HG03460 (cell line): ENCODE results near the gene ARHGAP22.

Experiments
- ATAC-seq: cut with Tn5 transposase; IDR thresholded peaks from one replicate; pipeline ENCODE4 v1.9.1; 2021; ENCODE audit not compliant: unreplicated experiment

The ARHGAP22 gene

DNA sequence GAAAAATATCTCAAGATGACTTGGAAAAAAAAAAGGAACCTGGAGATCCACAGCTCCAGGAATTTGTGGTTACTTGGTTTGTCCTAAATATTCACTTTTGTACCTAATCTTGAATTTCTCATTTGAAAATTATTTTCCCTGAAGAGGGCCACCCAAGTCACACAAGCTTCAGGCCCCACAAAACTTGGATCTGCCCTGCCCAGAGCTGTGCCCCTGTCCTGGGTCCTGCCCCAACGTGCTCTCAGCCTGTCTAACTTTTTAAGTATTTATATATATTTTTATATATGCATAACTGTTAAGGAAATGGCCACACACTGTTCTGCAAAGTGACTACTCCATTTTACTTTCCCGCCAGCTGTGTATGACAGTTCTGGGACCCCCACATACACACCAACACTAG is 123.5 kb downstream of the ARHGAP22 start:
- ATAC-seq: no peak

DNA sequence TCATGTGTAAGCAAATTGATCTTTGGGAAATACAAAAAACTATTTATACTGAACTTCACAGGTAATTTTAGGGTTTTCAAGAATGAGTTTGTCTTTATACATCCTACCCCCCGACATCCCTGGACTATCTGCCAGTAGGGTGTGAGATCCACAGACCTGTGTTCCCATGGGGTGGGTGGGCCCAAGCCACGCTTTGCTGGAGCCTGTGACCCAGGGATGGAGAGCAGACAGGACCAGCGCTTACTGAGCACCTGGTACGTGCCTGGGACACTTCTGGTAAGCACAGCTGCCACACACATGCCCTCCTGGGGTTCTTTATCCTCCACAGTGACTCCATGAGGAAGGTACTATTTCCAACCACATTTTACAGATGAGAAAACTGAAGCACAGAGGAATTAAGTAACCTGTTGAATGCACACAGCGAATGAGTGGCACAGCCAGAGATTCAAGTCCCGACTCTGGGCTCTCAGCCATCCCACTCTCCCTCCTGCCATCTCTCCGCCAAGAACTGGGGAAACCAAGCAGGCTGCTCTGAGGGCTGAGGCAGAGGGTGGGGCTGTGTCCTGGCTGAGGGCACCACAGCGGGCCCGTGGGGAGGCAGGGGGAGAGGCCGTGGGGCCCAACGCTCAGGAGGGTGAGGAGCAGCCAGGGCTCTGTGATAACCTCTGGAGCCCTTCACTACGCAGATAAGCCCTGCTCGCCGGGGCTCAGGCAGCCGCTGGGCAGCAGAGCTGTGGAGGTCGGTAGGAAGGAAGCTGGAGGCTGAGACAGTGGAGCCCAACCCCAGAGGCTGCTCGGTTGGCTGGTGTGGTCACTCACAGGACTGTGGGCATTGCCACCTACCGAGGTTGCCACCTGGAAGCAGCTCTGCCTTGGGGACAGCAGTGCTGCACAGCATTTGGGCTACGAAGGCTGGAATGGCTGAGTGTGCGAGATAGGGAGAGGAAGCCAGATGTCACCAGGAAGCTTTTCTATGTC is 124.2 kb downstream of the ARHGAP22 start:
- ATAC-seq: no peak

DNA sequence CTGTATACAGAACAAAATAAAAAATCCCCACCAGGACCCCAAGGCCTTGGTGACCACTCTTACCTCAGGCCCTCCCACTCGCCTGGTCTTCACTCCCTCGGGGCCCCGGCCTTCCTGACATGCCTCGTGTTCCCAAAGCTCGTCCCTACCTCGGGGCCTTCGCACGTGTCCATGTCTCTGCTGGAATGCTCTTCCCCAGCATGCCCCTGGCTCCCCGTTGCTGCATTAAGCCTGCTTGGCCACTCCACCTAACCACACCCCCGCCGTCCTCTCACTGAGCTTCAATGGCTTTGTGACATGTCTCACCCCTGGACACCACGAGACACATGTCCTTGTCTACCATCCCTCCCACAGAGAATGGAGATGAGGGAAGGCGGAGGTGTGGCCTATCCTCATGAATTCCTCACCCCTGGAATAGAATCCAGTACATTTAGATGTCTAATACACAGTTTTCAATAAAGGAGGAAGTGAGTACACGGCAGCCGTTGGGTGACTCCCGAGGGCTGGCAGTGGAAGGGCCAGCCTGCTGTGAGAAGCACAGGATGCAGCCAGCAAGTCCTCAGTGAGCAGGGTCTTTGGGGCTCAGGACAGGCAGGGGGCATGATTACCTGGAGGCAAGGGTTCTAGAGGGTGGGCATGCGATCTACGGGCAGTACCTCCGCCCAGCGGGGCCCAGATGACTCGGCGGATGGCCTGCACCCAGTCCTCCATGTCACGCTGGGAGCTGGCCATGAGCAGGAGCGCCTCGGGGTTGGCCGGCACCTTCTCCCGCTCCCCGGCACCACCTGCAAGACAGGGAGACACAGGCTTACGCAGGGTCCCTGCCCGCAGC is 125.7 kb downstream of the ARHGAP22 start:
- no peak for ATAC-seq

DNA sequence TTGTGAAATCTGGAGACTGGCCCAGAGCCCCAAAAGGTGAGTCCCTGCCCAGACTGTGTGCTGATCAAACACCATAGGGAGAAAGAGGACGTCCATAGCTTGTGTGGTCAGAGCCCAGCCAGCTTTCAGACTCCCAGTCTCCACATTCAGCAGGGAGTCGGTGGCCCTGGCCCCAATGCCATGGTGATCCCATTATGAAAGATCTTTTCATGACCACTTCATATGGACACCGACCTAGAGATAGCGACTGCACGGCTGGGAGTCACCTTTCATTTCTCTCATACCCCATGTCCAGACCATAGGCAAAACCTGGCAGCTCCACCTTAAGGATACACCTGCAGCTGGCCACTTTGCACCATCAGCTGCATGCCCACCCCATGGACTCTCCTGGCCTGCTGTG is 126.4 kb downstream of the ARHGAP22 start:
- ATAC-seq: no peak

DNA sequence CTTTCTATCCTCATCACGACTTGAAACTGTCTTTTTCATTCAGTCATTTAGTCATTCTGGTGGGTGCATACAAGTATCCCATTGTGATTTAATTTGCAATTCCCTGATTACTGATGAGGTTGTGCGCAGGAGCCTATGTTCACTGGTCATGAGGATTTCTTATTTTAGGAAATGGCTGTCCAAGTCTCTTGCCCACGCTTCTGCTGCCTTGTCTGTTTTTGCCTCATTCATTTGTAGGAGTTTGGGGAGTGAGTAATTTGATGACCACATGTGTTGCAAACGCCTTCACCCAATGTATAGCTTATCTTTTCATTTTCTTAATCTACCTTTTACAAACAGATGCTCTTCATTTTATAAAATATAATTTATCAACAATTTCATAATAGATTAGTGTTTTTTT is 127.3 kb downstream of the ARHGAP22 start:
- no peak for ATAC-seq

DNA sequence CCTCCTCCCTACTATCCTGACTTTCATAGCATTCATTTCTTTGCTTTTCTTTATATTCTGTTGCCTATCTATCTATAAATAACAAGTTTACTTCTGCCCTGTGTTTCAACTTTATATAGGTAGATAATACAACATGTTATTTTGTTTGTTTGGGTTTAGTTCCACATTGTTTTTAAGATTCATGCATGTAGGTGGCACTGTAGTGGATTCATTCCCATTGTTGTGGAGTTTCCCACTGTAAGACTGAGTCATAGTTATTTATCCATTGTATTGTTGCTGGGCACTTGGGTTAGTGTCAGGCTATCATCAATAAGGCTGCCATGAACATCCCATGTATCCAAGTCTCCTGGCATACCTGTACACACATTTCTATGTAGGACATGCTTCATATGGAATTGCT is 127.7 kb downstream of the ARHGAP22 start:
- ATAC-seq: no peak

DNA sequence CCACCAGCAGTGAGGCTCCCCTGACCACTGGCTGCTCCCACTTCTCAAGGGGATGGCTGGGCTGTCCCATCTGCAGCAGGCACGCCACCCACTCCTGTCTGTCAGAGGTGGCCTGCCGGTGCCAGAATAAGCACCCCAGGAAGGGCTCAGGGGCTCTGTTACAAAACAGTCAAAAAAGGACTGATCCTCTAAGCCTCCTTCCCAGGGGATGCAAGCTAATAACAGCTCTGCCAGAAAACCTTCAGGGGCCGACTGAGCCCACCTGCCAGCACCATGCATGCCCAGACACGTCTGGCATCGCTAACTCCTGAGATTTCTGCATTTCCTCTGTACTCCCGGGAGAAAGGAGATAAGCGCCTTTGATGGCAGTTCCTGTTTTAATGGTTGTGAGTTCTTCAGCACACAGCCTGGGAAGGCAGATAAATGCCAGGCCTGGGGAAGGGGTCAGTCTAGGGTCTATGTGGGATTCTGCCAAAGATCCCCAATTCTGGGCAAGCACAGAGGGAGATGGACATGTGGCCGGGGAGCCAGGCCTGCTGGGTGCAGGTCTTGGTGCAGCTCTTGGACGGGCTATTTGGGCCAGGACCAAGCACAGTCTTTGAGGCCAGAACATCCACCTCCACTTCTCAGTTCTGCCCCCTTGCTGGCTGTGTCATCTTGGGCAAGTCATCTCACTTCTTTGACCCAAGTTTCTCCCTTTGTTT is 128.4 kb downstream of the ARHGAP22 start:
- ATAC-seq: no peak

DNA sequence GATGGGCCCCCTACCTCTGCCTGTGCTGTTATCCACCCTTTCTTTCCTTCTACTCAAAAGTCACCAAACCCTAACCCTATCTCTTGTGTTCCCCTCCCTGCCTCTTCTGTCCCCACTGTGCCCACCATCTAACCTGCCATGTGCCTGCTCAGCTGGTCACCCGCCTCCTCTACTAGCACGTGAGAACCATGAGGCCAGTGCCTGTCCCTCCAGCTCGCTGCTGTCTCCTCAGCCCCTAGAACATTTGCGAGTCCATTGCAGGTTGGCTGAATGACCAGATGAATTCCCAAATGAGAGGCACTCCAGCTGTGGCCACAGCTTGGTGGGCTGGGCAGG is 129.0 kb downstream of the ARHGAP22 start:
- ATAC-seq: no peak

DNA sequence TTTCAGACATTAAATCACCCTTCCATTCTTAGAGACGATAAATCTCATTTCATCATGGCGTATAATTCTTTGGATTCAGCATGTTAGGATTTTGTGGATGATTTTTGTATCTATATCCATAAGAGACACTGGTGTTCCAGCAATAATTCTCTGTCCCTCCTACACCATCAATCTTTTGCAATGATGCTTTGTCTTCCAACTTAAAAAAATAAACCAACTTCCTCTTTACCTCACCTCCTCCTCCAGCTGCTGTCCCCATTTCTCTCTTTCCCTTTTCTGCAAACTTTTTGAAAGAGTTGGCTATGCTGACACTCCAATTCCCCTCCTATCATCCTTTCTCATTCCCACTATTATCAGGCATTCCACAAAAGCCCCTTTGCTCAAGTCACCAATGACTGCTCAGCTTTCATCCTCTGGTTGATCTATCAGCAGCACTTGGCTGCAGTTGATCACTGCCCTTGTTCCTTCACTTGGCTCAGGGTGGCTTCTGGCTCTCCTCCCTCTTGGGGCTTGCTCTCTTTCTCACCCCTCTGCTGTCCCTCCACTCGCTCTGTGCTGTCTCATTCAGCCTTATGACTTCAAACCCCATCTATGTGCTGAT is 130.0 kb downstream of the ARHGAP22 start:
- no peak for ATAC-seq

DNA sequence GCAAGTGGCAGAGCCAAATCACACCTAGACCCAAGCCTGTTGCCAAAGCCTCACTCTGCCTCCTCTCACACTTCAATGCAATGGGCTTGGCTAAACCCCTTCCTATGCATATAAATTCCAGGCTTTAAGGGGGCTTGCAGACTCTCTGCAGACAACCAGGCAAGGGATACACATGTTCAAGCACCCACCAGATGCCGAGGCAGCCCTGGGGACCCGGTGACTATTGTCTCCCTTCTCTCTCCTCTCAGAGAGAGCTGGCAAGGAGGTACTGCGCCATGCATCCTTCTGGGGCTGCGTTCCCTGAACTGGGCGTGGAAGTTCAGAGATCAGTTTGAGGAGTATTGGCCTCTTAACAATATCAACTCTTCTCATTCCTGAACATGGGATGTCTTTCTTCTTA is 131.2 kb downstream of the ARHGAP22 start:
- ATAC-seq: no peak

DNA sequence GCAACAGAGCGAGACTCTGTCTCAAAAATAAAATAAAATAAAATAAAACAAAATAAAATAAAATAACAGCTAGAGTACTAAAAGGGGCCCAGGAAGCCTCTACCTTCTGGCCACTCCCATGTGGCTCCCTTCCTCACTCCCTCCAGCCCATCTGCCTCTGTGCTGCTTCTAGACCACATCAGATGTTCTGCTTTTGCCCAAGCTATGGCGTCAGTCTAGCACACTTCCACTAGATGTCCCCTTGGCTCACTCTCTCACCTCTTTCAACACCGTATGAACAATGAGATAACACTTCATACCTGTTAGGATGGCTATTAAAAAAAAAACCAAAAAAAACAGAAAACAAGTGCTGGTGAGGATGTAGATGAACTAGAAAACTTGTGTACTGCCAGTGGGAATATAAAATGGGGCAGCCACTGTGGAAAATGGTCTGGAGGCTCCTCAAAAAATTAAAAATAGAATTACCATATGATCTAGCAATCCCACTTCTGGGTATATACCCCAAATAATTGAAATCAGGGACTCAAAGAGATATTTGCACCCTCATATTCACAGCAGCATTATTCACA is 132.3 kb downstream of the ARHGAP22 start:
- no peak for ATAC-seq

DNA sequence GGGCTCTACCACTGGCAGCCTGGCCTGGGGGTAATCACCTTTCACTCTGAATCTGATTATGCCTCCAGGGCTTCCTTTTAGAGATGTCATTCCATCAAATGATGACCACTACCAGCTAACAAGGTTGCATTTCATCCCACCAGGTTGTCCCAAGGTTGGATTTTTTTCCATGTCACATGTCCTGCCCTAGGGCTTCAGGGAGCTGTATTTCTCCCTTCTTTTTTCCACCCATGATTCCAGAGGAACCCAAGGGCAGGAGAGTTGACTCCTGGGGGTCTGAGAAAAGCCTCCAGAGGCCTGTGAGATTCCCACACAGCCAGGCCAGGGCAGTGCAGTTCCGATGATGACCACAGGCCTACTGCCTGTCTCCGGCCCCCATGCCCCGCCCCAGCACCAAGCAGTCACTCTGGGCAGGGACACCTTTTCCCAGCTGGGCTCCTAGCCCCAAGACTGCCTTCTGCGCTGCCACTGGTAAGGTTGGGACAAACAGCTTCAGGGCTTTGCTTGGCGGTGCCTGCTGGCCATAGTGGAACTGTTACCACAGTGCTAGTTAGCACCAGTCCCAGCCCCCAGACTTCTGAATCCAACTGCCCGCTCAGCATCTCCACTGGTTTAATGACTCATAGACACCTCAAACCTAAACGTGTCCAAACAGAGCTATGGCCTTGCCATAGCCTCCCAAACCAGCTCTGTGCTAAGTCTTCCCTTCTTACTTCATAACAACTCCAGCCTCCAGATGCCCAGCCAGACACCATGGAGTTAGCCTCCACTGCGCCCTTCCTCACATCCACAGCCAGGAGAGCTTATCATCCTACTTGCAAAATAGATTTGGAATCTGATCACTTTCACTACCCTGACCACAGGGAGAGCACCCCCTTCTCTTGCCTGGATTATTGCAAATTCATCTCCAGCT is 133.7 kb downstream of the ARHGAP22 start:
- ATAC-seq: no peak

DNA sequence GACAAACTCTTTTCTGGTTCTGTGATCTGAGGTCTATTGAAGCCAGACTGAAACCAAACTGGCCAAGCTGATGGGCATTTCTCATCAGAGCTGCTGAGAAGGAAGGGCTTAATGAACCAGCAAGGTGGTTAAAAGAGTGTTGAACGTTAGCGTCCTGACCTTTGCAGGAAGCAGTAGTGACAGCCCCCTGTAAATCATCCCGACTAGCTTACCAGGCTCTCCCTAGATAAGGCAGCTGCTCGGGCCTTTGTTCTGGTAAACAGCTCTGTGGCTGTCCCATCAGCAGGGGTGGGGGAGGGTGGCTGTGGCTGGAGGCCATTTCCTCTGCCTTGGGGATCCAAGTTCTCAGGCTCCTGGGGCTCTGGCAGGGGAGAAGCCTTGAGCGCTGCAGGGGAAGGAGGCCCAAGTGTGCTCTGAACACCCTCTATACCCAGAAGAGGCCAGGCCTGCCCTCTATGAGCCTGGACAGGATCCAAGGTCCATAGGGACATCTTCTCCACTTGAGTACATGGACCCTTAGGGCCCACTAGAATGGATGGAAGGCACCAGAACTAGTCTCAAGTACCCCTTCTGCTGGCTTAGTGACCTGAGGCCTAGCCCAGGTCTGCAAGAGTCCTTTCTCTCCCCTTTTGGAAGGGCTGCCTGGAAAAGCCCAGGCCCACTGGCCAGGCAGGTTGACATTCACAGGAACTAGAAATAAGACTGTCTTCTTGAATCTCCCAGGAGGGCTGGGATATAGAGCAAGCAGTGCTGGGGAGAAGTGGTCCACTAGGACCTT is 134.6 kb downstream of the ARHGAP22 start:
- no peak for ATAC-seq

DNA sequence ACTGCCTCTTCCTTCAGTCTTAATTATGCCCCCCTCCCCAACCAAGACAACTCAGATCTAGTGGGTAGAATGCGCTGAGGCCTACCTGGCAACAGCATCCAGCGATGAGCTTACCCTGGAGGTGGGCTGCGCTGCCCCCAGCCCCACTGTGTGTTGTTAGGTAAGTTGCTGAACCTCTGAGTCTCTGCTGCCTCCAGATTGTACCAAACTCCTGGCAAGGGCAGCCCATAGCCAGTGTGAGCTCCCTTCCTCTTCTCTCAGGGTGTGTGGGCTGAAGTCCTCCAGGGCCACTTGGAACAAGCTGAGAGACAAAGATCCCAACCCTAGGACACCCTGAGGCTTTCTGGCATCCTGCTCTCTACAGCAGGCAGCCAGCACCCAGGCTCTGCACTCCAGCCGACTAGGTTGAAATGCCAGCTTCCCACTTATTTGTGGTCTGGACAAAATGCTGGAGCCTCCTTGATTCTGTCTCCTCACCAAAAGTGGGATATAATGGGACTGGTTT is 135.3 kb downstream of the ARHGAP22 start:
- no peak for ATAC-seq

DNA sequence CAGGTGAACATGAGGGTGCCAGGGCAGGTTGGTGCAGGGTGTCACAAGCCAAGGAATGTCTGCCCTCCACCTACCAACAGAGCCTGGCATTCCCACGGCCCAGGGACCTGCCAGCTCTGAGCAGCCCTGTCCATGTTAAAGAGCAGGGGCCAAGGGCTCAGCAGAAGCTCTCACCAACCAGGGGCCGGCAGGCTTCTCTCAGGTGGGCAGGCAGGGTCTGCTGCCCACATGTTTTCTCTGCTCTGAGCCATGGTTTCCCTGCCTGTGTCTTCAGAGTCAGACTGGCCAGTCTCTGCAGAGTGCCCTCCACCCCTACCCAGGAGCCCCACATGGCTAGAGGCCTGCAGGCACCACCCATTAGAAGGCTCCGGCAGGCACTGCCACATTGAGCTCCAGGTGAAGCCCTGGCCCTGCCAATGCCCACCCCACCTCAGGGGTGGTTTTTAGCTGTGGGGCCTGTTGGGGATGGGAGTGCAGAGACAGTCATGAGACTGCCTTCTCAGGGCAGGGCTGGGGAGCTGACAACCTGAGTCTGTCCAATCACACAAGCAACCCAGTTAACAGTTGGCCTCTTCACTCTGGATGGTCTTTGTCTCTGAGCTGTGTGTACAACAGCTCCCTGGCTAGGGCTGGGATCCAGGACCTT is 135.9 kb downstream of the ARHGAP22 start:
- no peak for ATAC-seq

DNA sequence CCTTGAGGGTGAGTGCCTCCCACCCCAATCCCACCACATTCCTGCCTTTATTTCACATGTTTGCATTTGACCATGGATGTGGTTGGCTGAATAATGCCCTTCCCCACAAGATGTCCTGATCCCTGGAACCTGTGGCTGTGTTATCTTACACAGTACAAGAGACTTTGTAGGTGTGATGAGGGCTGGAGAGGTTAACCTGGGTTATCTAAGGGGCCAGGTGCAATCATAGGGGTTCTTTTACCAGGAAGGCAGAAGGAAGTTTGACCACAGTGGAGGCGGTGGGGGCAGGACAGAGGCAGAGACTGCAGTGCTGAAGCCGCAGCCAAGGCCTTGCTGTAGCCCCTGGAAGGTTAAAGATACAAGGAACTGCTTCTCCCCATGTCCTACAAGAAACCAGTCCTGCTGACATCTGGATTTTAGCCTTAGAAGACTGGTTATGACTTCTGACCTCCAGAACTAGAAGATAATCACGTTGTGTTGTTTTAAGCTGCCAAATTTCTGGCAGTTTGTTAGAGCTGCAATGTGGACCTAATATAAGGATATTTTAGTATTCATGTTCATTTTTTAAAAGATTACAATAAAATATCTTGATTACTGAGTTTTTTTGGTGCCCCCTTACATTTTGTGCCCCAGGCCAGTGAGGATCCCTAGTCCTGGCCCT is 136.6 kb downstream of the ARHGAP22 start:
- ATAC-seq: no peak

DNA sequence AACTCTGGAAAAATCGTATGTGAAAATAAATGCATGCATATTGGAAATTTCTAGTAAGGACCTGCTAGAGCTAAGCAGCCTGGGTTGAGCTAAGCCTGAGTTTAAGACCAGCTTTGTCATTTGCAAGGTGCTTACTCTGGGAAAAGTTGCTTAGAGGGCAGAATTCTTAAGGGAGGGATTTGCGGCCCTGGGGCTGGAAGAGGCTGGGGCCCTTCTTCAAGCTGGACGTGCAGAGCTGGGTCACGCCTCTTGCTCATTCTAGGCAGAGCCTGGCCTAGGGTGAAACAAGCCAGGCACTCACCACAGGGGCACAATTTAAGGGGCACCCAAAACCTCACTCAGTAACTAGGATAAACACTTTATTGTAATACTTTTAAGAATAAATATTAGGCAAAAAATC is 137.2 kb downstream of the ARHGAP22 start:
- ATAC-seq: no peak
